ENCODE measurements around the gene SLC39A10.
"Not testable (repeated sequence)": the region's sequence is repeated elsewhere in the genome, so short reads cannot be mapped to it uniquely, and the experiment has no call there.

Gene SLC39A10

GRCh38 chr2:195675783-195676427 lies 18.9 kb downstream of the SLC39A10 start:
- no peak for DNase-seq

GRCh38 chr2:195677290-195677689 lies 20.3 kb downstream of the SLC39A10 start:
- DNase-seq: no peak

GRCh38 chr2:195677884-195678283 lies 20.9 kb downstream of the SLC39A10 start:
- no peak for DNase-seq

GRCh38 chr2:195682077-195682476 lies 25.1 kb downstream of the SLC39A10 start:
- DNase-seq: no peak

GRCh38 chr2:195683174-195683573 lies 26.1 kb downstream of the SLC39A10 start:
- DNase-seq: no peak

GRCh38 chr2:195686564-195686963 lies 29.5 kb downstream of the SLC39A10 start:
- no peak for DNase-seq

- DNase-seq: no peak
Observed at GRCh38 chr2:195687320-195688086, 30.5 kb downstream of the SLC39A10 start.

GRCh38 chr2:195692531-195692930 lies 35.5 kb downstream of the SLC39A10 start:
- DNase-seq: not testable (repeated sequence)

GRCh38 chr2:195694553-195694952 lies 37.5 kb downstream of the SLC39A10 start:
- DNase-seq: no peak

- no peak for DNase-seq
Observed at GRCh38 chr2:195695002-195695631, 38.1 kb downstream of the SLC39A10 start.

- DNase-seq: no peak
Observed at GRCh38 chr2:195696012-195696411, 39.0 kb downstream of the SLC39A10 start.

- DNase-seq: no peak
Observed at GRCh38 chr2:195697681-195698220, 40.7 kb downstream of the SLC39A10 start.

GRCh38 chr2:195700480-195700879 lies 43.5 kb downstream of the SLC39A10 start:
- DNase-seq: no peak

- no peak for DNase-seq
Observed at GRCh38 chr2:195706161-195706900, 49.3 kb downstream of the SLC39A10 start.

GRCh38 chr2:195709901-195710806 lies 53.1 kb downstream of the SLC39A10 start:
- no peak for DNase-seq

GRCh38 chr2:195711478-195711877 lies 54.5 kb downstream of the SLC39A10 start:
- DNase-seq: no peak

- DNase-seq: no peak
Observed at GRCh38 chr2:195716466-195716865, 59.4 kb downstream of the SLC39A10 start.

- DNase-seq: no peak
Observed at GRCh38 chr2:195721042-195721441, 64.0 kb downstream of the SLC39A10 start.

GRCh38 chr2:195722075-195722474 lies 65.0 kb downstream of the SLC39A10 start:
- no peak for DNase-seq

- DNase-seq: no peak
Observed at GRCh38 chr2:195727106-195727505, 70.1 kb downstream of the SLC39A10 start.

GRCh38 chr2:195730912-195731311 lies 73.9 kb downstream of the SLC39A10 start:
- DNase-seq: no peak

GRCh38 chr2:195732574-195732973 lies 75.5 kb downstream of the SLC39A10 start:
- no peak for DNase-seq

All from CD4-positive, alpha-beta T cell treated with Interferon alpha-2 for 1 hour (primary cell).